Cardiac fibroblast (primary cell): ENCODE data around the gene CABCOCO1.

ENCODE experiments used
- DNase-seq, 2 donors: peaks; one replicate each; pipeline versions ENCODE4 v3.0.0 to v3.0.0-alpha.2; 2010; ENCODE audit warnings: low read depth in 2 of 2
- H3K4me3 ChIP-seq, 2 donors: replicated peaks in 1 of 2; 1 replicate in 1 of 2; 2 replicates in 1 of 2; pipeline ENCODE4 v1.5.1; 2011; ENCODE audit warnings: low read depth in 2 of 2, low read length in 2 of 2, mild to moderate bottlenecking in 2 of 2, moderate library complexity in 1 of 2
- CTCF ChIP-seq: IDR thresholded peaks from one replicate; pipeline ENCODE4 v1.5.1; 2011; ENCODE audit warnings: low read depth, mild to moderate bottlenecking, low read length, inconsistent platforms

CABCOCO1 gene

GRCh38 chr10:61640856-61641255 is 21.9 kb upstream of the CABCOCO1 start:
- H3K4me3 ChIP-seq = no peak overlapping the region
- DNase-seq = no peak
- no peak for TF ChIP-seq CTCF

- no peak for DNase-seq
- no peak for TF ChIP-seq CTCF
- H3K4me3 ChIP-seq = no peak overlapping the region
Observed at GRCh38 chr10:61642150-61642571, 20.6 kb upstream of the CABCOCO1 start.

GRCh38 chr10:61642676-61643075 is 20.1 kb upstream of the CABCOCO1 start:
- TF ChIP-seq CTCF = no peak
- H3K4me3 ChIP-seq = no peak overlapping the region
- peak; percentile 90 to 91 for DNase-seq

GRCh38 chr10:61643316-61643751 is 19.4 kb upstream of the CABCOCO1 start:
- H3K4me3 ChIP-seq = no peak overlapping the region
- DNase-seq = peak; percentile 68 to 92
- TF ChIP-seq CTCF = no peak

- no peak overlapping the region for H3K4me3 ChIP-seq
- no peak for DNase-seq
- no peak for TF ChIP-seq CTCF
Observed at GRCh38 chr10:61653699-61654098, 9.0 kb upstream of the CABCOCO1 start.

GRCh38 chr10:61655335-61655851 is 7.3 kb upstream of the CABCOCO1 start:
- peak in 1 of 2 donors; percentile 12 for DNase-seq
- TF ChIP-seq CTCF = no peak
- H3K4me3 ChIP-seq = no peak overlapping the region

- H3K4me3 ChIP-seq = no peak overlapping the region
- DNase-seq = peak in 1 of 2 donors; percentile 5
- no peak for TF ChIP-seq CTCF
Observed at GRCh38 chr10:61663466-61663865, 737 bp downstream of the CABCOCO1 start.
